Kidney (tissue), 14 donors: ENCODE data around the gene NUDCD3. TPM values are rescaled to one million over a fixed set of nuclear protein-coding genes. Genes with fewer than 3 reads are reported as not detected.

ENCODE experiments used
- DNase-seq, 5 donors: peaks; one replicate each; pipeline ENCODE4 v3.0.0-alpha.2; 2013 to 2020
- FAIRE-seq: peaks from 2 replicates; lab custom pipeline; 2012; peaks lifted over from hg19 to GRCh38; lab: Jason Lieb, UNC
- H3K27ac ChIP-seq, 2 donors: one replicate each; pipeline ENCODE4 v1.7.0; 2013; ENCODE audit warnings: low read depth in 2 of 2, low read length in 2 of 2, inconsistent platforms in 1 of 2
- H3K27me3 ChIP-seq: one replicate; pipeline ENCODE4 v1.7.1; 2013; ENCODE audit warnings: low read length, inconsistent platforms; ENCODE audit not compliant: control insufficient read depth, insufficient read depth
- H3K36me3 ChIP-seq, 3 donors: one replicate each; pipeline versions ENCODE4 v1.7.0 to v1.7.1; 2013; ENCODE audit warnings: low read length in 3 of 3, control low read depth in 1 of 3, inconsistent platforms in 1 of 3; ENCODE audit not compliant: insufficient read depth in 3 of 3, control insufficient read depth in 2 of 3
- H3K4me1 ChIP-seq, 3 donors: one replicate each; pipeline versions ENCODE4 v1.7.0 to v1.7.1; 2013; ENCODE audit warnings: low read length in 3 of 3, inconsistent platforms in 1 of 3, low read depth in 1 of 3; ENCODE audit not compliant: control insufficient read depth in 2 of 3, insufficient read depth in 2 of 3
- H3K4me3 ChIP-seq, 3 donors: one replicate each; pipeline versions ENCODE4 v1.7.0 to v1.8.1; 2013; ENCODE audit warnings: low read length in 3 of 3, control low read depth in 1 of 3, inconsistent platforms in 1 of 3
- H3K9ac ChIP-seq, 3 donors: one replicate each; pipeline versions ENCODE4 v1.7.0 to v1.7.1; 2013; ENCODE audit warnings: low read length in 3 of 3, control low read depth in 1 of 3, inconsistent platforms in 1 of 3
- H3K9me3 ChIP-seq, 3 donors: one replicate each; pipeline versions ENCODE4 v1.7.0 to v1.7.1; 2013; ENCODE audit warnings: low read length in 3 of 3, control low read depth in 1 of 3, inconsistent platforms in 1 of 3; ENCODE audit not compliant: control insufficient read depth in 2 of 3, insufficient read depth in 1 of 3
- intact Hi-C: fragments of 100-400 bp; cut with DNase I; formaldehyde crosslinking; loops from one replicate; pipeline ENCODE4 v1.11.1; 2022
- polyA plus RNA-seq: library from polyadenylated mRNA; stranded (reverse); fragments of 350-450 nt; fragmentation: Illumina TruSeq; extraction: RNeasy Lipid Tissue Mini Kit (QIAGEN cat#74804); gene quantifications from one replicate; pipeline ENCODE4 v1.2.3, GENCODE V29; 2014; ENCODE audit warnings: low read depth, low replicate concordance; ENCODE audit not compliant: insufficient read depth
- total RNA-seq: library from RNA; stranded (reverse); fragmentation: NEBNext Ultra II Directional; extraction: Animal tissue kit (Norgen Biotek cat#: 25700); gene quantifications from one replicate; pipeline ENCODE4 v1.2.1, GENCODE V29; 2021
- TF ChIP-seq, protein P1 (sequence below): IDR thresholded peaks from 3 replicates; pipeline ENCODE4 v1.5.1; 2012; ENCODE audit warnings: mild to moderate bottlenecking, moderate library complexity, borderline replicate concordance; ENCODE audit not compliant: insufficient read depth; ENCODE audit errors: extremely low read depth
- donor health status: control.
- donor health status: control.
- donor health status: control.
- donor health status: control.
- donor health status: control.
- donor health status: DM: yes; HTN: yes; CAD: no.
- donor health status: Normal renal cell carcinoma (clear cell type).

NUDCD3 gene
- total and polyA plus RNA-seq, 2 donors from 2014 or later, result 37.9 to 97.7 TPM

DNA sequence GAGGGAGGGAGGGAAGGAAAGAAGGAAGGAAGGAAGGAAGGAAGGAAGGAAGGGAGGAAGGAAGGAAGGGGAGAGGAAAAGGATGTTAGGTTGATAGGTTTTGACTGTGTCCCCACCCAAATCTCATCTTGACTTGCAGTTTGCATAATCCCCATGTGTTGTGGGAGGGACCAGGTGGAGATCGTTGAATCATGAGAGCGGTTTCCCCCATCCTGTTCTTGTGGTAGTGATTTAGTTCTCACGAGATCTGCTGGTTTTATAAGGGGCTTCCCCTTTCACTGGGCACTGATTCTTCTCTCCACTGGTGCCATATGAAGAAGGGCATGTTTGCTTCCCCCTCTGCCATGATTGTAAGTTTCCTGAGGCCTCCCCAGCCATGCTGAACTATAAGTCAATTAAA lies 15.1 kb upstream of the NUDCD3 start:
- Histone ChIP-seq H3K36me3 (no peaks in the 10 kb centered on the region), H3K27me3 (no peaks in the 10 kb centered on the region), H3K4me1 (no peaks in the 10 kb centered on the region), H3K27ac (no peak overlapping the region), H3K4me3 (no peak overlapping the region), H3K9ac (no peak overlapping the region), H3K9me3 (no peaks in the 10 kb centered on the region)
- TF ChIP-seq, protein P1, sequence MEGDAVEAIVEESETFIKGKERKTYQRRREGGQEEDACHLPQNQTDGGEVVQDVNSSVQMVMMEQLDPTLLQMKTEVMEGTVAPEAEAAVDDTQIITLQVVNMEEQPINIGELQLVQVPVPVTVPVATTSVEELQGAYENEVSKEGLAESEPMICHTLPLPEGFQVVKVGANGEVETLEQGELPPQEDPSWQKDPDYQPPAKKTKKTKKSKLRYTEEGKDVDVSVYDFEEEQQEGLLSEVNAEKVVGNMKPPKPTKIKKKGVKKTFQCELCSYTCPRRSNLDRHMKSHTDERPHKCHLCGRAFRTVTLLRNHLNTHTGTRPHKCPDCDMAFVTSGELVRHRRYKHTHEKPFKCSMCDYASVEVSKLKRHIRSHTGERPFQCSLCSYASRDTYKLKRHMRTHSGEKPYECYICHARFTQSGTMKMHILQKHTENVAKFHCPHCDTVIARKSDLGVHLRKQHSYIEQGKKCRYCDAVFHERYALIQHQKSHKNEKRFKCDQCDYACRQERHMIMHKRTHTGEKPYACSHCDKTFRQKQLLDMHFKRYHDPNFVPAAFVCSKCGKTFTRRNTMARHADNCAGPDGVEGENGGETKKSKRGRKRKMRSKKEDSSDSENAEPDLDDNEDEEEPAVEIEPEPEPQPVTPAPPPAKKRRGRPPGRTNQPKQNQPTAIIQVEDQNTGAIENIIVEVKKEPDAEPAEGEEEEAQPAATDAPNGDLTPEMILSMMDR, result no peak
- intact Hi-C loops, result no loop called here
- no peak for DNase-seq
- FAIRE-seq, result no peak

DNA sequence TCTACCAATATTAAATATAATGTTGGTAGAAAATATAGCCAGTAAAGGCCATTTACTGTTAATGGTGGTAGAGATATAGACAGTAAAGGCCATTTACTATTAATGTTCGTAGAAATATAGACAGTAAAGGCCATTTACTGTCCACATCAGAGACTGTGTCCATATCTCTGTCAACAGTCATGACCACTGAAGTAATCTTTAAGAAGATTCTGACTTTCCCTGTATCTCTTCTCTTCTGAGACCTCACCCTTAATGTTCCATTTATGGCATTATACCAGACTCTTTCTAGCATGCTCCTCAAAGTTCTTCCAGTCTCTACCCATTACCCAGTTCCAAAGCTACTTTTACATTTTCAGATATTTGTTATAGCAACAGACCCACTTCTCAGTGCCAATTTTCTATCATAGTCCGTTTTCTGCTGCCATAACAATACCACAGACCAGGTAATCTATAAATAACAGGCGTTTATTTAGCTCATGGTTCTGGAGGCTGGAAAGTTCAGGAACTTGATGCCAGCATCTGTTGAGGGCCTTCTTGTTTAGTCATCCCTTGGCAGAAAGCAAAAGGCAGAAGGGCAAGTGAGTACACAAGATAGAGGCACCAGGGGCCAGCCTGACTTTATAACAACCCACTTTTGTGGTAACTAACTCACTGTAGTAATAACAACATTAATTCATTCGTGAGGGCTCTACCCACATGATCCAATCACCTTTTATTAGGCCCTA lies 7.9 kb upstream of the NUDCD3 start:
- Histone ChIP-seq H3K27ac (no peak overlapping the region), H3K4me3 (no peak overlapping the region), H3K4me1 (no peaks in the 10 kb centered on the region), H3K36me3 (no peaks in the 10 kb centered on the region), H3K9me3 (no peaks in the 10 kb centered on the region), H3K9ac (no peak overlapping the region), H3K27me3 (peaks cover 3% of the 10 kb centered on the region)
- intact Hi-C loops, result no loop called here
- FAIRE-seq (no peak), DNase-seq (no peak)
- TF ChIP-seq, protein P1, result no peak

- Histone ChIP-seq H3K9ac (no peak overlapping the region), H3K36me3 (no peaks in the 10 kb centered on the region), H3K27ac (no peak overlapping the region), H3K27me3 (peaks cover 3% of the 10 kb centered on the region), H3K9me3 (no peaks in the 10 kb centered on the region), H3K4me1 (no peaks in the 10 kb centered on the region), H3K4me3 (no peak overlapping the region)
- FAIRE-seq, result no peak
- intact Hi-C loops, result no loop called here
- TF ChIP-seq, protein P1, result no peak
- no peak for DNase-seq
These were observed 6.9 kb upstream of the NUDCD3 start for GRCh38 chr7:44497155-44498027.
